ENCODE results near the gene MYH9.
"Not testable (repeated sequence)": the region's sequence is repeated elsewhere in the genome, so short reads cannot be mapped to it uniquely, and the experiment has no call there.

Gene MYH9

GRCh38 chr22:36262307-36262706 lies 125.5 kb downstream of the MYH9 start:
- not testable (repeated sequence) for DNase-seq

DNA sequence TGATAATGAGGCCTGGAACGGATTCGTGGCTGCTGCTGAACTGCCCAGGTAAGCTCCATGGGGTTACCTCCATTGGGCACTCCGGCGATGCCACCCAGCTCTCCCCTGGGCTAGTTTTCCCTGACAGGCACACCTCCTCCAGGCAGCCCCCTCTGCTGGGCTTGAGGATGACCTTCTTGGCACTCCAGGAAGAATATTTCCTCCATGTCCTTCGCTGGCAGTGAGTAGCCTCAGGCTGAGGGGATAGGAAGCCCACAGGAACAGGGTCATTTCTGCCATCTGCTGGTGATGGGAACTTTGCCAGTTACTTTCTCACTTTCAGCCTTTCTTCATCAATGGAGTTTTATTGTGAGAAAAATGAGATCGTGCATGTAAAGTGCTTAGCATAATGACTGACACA lies 126.1 kb downstream of the MYH9 start:
- DNase-seq = not testable (repeated sequence)

DNA sequence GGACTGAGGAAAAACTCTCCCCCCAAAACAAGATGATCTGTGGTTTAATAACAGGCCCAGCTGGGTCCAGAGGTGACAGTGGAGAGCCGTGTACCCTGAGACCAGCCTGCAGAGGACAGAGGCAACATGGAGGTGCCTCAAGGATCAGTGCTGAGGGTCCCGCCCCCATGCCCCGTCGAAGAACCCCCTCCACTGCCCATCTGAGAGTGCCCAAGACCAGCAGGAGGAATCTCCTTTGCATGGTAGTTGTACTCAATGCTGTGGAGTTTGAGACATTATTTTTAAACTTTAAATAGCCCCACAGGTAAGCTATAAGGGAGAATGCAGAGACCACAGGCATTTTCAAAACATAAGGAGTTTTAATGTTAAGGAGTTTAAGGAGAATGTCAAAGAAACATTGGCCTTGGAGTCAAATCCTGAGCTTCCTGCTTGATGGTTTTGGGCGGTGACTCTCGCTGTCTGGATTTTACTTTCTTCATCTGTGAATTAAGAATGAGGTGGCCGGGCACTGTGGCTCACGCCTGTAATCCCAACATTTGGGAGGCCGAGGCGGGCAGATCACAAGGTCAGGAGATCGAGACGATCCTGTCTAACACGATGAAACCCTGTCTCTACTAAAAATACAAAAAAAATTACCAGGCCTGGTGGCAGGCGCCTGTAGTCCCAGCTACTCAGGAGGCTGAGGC lies 128.0 kb downstream of the MYH9 start:
- DNase-seq = no peak

DNA sequence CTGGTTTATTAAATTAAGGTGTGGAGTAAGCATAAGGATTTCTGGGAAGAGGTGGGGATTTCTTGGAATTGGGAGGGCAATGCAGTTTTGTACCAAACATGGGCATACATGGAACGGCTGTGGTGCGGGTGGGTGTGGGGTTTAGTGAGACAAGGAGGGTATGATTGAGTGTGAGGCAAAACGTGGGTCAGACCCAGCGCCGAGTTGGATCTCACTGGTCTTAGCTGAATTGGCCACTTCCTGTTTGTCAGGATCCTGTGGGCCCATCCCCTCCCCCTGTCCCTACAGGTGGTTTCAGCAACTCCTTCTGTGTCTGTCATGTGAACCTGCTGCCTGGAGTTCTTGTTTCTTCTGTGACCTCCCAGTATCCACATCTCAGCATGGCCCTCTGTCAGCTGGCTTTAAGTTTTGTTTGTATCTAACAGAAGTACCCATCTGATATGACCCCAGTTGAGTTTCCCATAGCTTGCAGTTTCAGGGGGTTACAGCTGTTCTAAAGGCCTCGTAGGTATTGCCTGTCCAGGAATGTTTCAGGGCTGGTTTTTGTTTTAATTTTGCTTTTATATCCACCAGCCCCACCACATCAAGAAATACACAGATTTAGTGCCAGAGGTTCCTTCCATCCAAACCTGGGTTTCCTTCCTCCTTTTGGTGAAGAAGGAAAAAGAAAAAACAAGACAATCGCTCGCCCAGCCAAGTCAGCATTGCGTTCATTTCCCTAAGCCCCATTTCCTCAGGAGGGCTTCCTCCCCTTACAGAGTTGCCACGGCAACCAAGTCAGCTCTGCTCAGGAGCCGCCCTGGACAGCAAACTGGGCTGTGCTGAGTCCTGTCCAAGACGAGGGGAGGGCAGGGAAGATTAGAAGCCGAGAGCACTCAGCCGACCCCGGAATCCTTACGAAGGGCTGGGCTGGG lies 128.8 kb downstream of the MYH9 start:
- peak in 2 of 3 experiments; percentile 10 to 48 for DNase-seq

DNA sequence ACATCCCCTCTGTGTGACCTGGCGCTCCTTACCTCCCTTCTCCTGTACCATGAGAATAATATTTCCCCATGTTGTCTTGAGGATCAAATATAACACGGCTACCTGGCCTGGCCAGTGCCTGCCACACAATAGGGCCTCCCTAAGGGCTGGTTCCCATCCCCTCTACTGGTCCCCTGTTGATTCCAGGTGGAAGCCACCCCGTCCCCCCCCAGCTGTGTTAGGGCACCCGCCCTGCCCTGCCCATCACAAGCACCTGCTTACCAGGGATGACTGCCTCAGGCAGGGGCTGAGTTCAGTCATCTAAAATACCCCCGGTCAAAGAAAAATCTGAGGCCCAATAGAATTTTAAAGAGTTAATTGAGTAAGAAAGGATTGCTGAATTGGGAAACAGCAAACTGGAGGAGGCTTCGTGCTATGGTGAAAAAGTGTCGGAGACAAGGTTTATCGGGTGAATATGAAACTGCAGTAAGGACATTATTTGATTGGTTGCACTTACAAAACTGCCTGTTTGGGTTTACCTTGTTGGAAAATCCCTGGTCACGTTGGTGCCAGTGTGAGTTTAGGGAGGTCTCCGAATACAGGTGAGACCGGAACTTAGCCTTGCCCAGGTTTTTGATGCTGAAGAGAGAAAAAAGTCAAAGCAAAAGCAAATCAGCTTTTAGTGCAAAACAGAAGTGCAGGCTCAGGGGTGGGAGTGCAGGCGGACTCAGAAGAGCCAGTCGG lies 129.7 kb downstream of the MYH9 start:
- peak in 2 of 3 experiments; percentile 5 to 16 for DNase-seq

- no peak for DNase-seq
Observed at GRCh38 chr22:36257308-36257707, 130.5 kb downstream of the MYH9 start.

DNA sequence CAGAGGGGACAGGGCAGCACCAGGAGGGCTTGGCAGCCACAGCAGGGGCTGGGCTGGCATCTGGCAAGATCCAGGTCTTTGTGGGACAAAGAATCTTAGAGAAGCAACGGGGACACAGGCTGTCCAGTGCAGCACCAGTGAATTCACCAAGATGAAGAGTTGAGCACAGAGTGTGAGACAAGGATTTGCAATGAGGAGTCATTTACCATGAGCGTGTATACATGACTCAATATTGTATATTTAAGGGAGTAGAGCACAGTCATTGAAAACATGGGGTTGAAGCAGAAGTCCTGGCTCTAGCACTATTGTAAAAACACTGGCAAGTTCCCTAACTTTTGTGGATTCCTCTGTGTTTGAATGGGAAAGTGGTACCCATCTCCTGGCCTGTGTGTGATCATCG lies 131.3 kb downstream of the MYH9 start:
- no peak for DNase-seq

- not testable (repeated sequence) for DNase-seq
Observed at GRCh38 chr22:36255572-36255971, 132.2 kb downstream of the MYH9 start.

DNA sequence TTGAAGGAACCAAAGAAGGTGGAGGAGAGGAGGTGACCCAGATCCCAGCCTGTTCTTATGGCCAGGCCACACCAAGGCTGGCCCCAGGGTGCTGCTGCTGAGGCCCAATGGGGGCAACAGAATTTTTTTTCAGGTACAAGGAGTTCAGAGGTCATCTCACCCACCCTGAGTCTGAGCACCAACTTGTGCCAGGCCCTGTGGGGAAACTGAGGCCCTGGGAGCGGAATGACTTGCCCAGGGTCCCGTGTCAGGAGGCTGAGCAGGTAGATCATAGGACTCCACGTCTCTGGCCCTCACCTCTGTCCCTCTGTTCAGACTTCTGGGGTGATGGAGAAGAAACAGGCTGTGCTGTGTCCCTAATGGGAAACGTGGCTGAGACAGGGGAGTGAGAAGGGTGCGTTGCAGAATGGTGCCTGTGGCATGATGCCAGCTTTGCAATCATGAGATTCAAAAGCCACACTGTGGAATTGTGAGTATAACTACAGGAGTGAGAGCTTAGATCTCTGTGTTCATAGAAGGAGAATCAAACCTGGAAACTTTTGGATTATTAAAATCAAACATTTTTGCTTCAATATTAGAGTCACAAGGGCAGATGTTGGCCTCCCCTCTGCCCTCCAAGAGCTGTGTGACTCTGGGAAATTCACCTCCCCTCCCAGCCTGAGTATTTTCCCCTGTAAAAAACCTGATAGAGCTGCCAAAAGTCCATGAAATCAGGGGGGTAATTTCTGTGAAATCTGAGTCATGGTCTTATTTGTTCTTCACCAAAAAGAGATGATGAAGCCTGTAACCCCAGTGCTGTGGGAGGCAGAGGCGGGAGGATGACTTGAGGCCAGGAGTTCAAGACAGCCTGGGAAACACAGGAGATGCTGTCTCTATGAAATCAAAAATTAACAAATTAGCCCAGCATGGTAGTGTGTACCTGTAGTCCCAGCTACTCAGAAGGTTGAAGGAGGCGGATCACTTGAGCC lies 134.0 kb downstream of the MYH9 start:
- DNase-seq = peak in 1 of 3 experiments; percentile 4

DNA sequence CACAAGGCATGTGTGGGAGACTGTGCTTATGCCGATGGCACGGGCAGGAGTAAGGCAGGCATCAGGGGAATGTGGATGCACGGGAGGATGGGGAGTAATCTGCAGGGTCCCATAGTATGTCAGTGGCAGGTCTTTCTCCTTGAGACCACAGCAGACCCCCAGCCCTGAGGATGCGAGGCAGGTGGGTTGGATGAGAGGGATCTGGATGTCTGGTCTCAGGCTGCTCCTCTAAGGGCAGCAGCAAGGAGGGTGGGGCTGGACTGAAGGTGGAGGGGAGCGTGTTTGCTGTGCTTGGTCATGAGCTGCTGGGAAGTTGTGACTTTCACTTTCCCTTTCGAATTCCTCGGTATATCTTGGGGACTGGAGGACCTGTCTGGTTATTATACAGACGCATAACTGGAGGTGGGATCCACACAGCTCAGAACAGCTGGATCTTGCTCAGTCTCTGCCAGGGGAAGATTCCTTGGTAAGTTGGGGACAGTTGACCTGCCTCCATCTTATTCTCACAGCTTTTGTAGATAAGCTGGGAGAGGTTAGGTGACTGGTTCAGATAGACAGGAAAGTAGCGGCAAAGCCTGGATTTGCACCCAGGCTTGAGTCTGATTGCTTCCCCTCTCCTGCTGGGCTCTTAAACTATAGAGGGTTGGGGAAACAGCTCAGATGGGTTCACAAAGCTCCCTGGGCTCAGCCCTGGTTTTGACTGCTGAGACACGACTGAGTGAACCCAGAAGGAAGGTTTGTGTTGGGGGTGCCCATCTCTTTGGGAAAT lies 134.8 kb downstream of the MYH9 start, which contains the start of gene APOL1:
Gene APOL1, plus strand, starts transcription at position 380 of the 769 bp plus-strand sequence. CDS start 1,823 bp downstream, outside the sequence.
- no peak for DNase-seq

- not testable (repeated sequence) for DNase-seq
Observed at GRCh38 chr22:36251979-36252608, 135.7 kb downstream of the MYH9 start.

DNA sequence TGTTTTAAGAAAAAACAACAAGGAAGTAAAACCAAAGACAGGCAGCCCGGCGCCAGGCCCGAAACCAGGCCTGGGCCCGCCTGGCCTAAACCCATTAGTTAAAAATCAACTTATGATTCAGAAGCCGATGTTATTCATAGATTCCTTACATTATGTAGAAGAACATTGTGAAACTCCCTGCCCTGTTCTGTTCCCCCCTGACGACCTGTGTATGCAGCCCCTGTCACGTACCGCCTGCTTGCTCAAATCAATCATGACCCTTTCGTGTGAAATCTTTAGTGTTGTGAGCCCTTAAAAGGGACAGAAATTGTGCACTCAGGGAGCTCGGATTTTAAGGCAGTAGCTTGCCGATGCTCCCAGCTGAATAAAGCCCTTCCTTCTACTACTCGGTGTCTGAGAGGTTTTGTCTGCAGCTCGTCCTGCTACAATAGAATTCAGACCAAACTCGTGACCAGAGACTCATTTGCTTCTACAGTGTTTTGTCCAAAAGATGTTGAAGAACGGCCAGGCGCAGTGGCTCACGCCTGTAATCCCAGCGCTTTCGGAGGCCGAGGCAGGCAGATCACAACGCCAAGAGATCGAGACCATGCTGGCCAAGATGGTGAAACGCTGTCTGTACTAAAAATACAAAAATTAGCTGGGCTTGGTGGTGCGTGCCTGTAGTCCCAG lies 137.3 kb downstream of the MYH9 start:
- DNase-seq = not testable (repeated sequence)

- no peak for DNase-seq
Observed at GRCh38 chr22:36249160-36249559, 138.6 kb downstream of the MYH9 start.

DNA sequence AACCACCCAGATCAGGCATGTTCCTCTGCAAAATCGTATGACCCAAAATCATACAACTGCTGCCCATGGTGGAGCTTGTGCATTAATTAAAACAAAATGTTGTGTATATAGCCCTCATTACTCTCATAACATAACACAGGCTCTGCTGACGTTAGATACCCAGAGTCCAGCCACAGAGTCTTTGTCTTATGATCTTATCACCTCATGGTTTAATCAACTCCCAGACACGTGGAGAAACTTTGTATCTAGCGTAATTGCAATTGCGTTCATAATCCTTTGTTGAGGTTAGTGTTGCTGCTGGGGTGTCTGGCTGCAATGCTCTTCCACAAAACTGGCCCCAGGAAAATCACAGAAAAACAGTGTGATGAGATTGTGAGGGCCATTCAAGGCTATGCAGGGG lies 139.8 kb downstream of the MYH9 start:
- no peak for DNase-seq

GRCh38 chr22:36246718-36247117 lies 141.0 kb downstream of the MYH9 start:
- no peak for DNase-seq

GRCh38 chr22:36245805-36246356 lies 141.9 kb downstream of the MYH9 start:
- DNase-seq = no peak

- DNase-seq = no peak
Observed at GRCh38 chr22:36244522-36245391, 143.0 kb downstream of the MYH9 start.

- no peak for DNase-seq
Observed at GRCh38 chr22:36243986-36244385, 143.8 kb downstream of the MYH9 start.
